ENCODE data around the gene PSMF1. TPM values are rescaled to one million over a fixed set of nuclear protein-coding genes. Genes with fewer than 3 reads are reported as not detected.
A peak's percentile ranks its signal among the peaks of the same experiment; 100 is the strongest.

The PSMF1 gene
- total and polyA plus RNA-seq, 9 of the 15 experiments (the other 6 are each of a cell fraction or from before 2014, with no cell fraction given): 8.5 to 192 (median 33.2) TPM

DNA sequence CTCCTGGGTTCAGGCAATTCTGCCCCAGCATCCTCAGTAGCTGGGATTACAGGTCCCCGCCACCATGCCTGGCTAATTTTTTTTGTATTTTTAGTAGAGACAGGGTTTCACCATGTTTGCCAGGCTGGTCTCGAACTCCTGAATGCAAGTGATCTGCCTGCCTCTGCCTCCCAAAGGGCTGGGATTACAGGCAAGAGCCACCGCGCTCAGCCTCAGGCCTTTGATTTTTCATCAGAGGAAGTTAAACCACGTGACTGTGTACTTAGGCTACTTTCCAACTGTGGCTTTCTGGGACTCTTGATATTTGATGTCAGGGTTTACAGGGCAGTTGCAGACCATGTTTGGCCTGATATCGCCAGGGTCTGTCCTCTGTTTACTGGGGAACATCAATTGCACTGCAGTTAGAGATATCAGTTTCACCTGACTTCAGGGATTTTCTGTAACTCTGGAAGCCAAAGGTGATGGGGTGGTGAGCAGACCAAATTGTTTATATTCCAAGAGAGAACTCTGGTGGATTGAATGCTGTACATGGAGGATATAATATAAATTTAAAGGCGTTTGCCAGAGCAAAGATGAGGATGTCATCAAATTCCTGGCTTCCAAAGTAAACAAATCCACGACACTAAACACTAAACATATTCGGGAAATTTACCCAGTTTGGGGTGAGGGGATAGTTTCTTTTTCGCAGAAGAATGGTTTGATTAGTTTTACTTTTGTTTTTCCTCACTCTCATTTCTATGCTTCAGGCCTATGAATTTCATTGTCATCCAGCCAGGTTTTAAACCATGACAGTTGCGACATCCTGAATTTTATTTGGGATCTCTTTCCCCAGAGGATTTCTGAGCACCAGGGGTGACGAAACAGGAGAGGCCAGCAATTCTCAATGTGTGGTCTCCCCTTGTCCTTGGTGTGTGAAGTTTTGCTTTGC, 4.2 kb downstream of the PSMF1 start (continued):
- TF ChIP-seq PRPF4 (IDR thresholded peaks at IDR 0.05; ENCODE audit: insufficient read depth, low read depth, low read length, poor library complexity, severe bottlenecking): no peak
- TF ChIP-seq ZNF324 (CRISPR knock-in tag; IDR thresholded peaks at IDR 0.05): no peak
- no peak for TF ChIP-seq ELF1 (tag; IDR thresholded peaks at IDR 0.05)
- TF ChIP-seq BRD4 (IDR thresholded peaks at IDR 0.05): no peak
- peak; percentile 18; the same call in 1 of the 2 replicates for TF ChIP-seq NR2C1 (IDR thresholded peaks at IDR 0.05)
- no peak for TF ChIP-seq NR2C1 (tag; IDR thresholded peaks at IDR 0.05)
- TF ChIP-seq SMC3 (conservative IDR thresholded peaks at IDR 0.05; ENCODE audit: insufficient read depth, low read depth, low read length): no peak
- no peak for TF ChIP-seq TCF7L2 (IDR thresholded peaks at IDR 0.05; ENCODE audit: low read depth, low read length)
- TF ChIP-seq ADNP (tag; IDR thresholded peaks at IDR 0.05): peak; percentile 40; the same call in 1 of the 2 replicates
- TF ChIP-seq PHTF2 (CRISPR knock-in tag; IDR thresholded peaks at IDR 0.05): no peak
- TF ChIP-seq KAT8 (IDR thresholded peaks at IDR 0.05; ENCODE audit: low read depth): no peak
- TF ChIP-seq NR4A1 (CRISPR knock-in tag; IDR thresholded peaks at IDR 0.05): no peak
- TF ChIP-seq NR4A1 (tag; IDR thresholded peaks at IDR 0.05): no peak
- no peak for TF ChIP-seq BRF1 (IDR thresholded peaks at IDR 0.05; ENCODE audit: borderline replicate concordance, extremely low read depth, insufficient read length)
- TF ChIP-seq, protein P1, sequence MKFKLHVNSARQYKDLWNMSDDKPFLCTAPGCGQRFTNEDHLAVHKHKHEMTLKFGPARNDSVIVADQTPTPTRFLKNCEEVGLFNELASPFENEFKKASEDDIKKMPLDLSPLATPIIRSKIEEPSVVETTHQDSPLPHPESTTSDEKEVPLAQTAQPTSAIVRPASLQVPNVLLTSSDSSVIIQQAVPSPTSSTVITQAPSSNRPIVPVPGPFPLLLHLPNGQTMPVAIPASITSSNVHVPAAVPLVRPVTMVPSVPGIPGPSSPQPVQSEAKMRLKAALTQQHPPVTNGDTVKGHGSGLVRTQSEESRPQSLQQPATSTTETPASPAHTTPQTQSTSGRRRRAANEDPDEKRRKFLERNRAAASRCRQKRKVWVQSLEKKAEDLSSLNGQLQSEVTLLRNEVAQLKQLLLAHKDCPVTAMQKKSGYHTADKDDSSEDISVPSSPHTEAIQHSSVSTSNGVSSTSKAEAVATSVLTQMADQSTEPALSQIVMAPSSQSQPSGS (CRISPR knock-in tag; IDR thresholded peaks at IDR 0.05): no peak
- no peak for TF ChIP-seq ZSCAN32 (CRISPR knock-in tag; IDR thresholded peaks at IDR 0.05)
- TF ChIP-seq SMAD4 (CRISPR knock-in tag; conservative IDR thresholded peaks at IDR 0.05): no peak
- TF ChIP-seq ELF2 (CRISPR knock-in tag; IDR thresholded peaks at IDR 0.05): no peak
- TF ChIP-seq HOXB6 (CRISPR knock-in tag; IDR thresholded peaks at IDR 0.05; ENCODE audit: borderline replicate concordance): no peak
- TF ChIP-seq BHLHE40 (IDR thresholded peaks at IDR 0.05; ENCODE audit: low read length): no peak
- TF ChIP-seq TEAD2 (tag; IDR thresholded peaks at IDR 0.05): no peak
- TF ChIP-seq, protein P2, sequence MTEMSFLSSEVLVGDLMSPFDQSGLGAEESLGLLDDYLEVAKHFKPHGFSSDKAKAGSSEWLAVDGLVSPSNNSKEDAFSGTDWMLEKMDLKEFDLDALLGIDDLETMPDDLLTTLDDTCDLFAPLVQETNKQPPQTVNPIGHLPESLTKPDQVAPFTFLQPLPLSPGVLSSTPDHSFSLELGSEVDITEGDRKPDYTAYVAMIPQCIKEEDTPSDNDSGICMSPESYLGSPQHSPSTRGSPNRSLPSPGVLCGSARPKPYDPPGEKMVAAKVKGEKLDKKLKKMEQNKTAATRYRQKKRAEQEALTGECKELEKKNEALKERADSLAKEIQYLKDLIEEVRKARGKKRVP (CRISPR knock-in tag; IDR thresholded peaks at IDR 0.05): no peak
- no peak for TF ChIP-seq SRSF9 (IDR thresholded peaks at IDR 0.05; ENCODE audit: borderline replicate concordance, low read depth, low read length)
- TF ChIP-seq FUS (optimal IDR thresholded peaks at IDR 0.05; ENCODE audit: low read depth, low read length): no peak
- TF ChIP-seq RBM22 (IDR thresholded peaks at IDR 0.05; ENCODE audit: low read depth, low read length, poor library complexity, severe bottlenecking): no peak
- TF ChIP-seq, protein P3, sequence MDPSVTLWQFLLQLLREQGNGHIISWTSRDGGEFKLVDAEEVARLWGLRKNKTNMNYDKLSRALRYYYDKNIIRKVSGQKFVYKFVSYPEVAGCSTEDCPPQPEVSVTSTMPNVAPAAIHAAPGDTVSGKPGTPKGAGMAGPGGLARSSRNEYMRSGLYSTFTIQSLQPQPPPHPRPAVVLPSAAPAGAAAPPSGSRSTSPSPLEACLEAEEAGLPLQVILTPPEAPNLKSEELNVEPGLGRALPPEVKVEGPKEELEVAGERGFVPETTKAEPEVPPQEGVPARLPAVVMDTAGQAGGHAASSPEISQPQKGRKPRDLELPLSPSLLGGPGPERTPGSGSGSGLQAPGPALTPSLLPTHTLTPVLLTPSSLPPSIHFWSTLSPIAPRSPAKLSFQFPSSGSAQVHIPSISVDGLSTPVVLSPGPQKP (CRISPR knock-in tag; IDR thresholded peaks at IDR 0.05): no peak
